Activated naive CD4-positive, alpha-beta T cell treated with anti-CD3 and anti-CD28 coated beads, Interleukin-2, amount 50 U/mL, for 24 hours (primary cell): ENCODE measurements around the gene DMTF1.
"Not testable (repeated sequence)": the region's sequence is repeated elsewhere in the genome, so short reads cannot be mapped to it uniquely, and the experiment has no call there.

Experiments
- H3K27ac Mint-ChIP-seq: one replicate; pipeline ENCODE4 v1.8.0; 2021; ENCODE audit warnings: mild to moderate bottlenecking, mixed read lengths
- H3K27me3 Mint-ChIP-seq: one replicate; pipeline ENCODE4 v1.8.0; 2021; ENCODE audit warnings: mixed read lengths
- H3K36me3 Mint-ChIP-seq: one replicate; pipeline ENCODE4 v1.8.0; 2021; ENCODE audit warnings: mixed read lengths
- H3K4me1 Mint-ChIP-seq: one replicate; pipeline ENCODE4 v1.8.0; 2021; ENCODE audit warnings: mixed read lengths
- H3K4me3 Mint-ChIP-seq: one replicate; pipeline ENCODE4 v1.8.0; 2021; ENCODE audit warnings: mild to moderate bottlenecking, mixed read lengths
- H3K9me3 Mint-ChIP-seq: one replicate; pipeline ENCODE4 v1.8.0; 2021; ENCODE audit warnings: mixed read lengths

DMTF1 gene

GRCh38 chr7:87152112-87152896 is at the start of gene DMTF1:
DMTF1 (plus strand) TSS chr7:87152453; CDS start chr7:87164942, 12,489 bp downstream.
- peaks cover 41% of the 10 kb centered on the region for H3K4me1 Mint-ChIP-seq
- H3K27ac Mint-ChIP-seq = peak within 1 kb of the TSS; percentile 99
- no peaks in the 10 kb centered on the region for H3K27me3 Mint-ChIP-seq
- H3K36me3 Mint-ChIP-seq = peaks cover 3% of the 10 kb centered on the region
- H3K4me3 Mint-ChIP-seq = peak within 1 kb of the TSS; percentile 96
- no peaks in the 10 kb centered on the region for H3K9me3 Mint-ChIP-seq

DNA sequence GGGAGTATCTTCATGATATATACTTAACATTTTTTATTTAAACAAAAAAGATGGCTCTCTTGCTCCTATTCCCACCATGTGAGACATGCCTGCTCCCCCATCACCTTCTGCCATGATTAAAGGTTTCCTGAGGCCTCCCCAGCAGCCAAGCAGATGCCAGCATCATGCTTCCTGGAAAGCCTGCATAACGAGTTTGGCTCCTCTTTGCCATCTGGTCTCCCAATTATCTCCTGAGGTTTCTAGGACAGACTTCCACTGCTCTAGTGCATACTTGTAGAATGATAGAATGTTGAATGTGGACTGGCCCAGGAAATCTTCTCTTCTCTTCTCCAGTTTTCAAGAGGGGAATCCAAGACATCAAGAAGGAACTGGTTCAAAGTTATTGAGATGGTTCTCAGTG is 46.9 kb upstream of the DMTF1 start:
- H3K4me1 Mint-ChIP-seq = no peaks in the 10 kb centered on the region
- H3K9me3 Mint-ChIP-seq = no peaks in the 10 kb centered on the region
- peaks cover 9% of the 10 kb centered on the region for H3K27me3 Mint-ChIP-seq
- peaks cover 2% of the 10 kb centered on the region for H3K36me3 Mint-ChIP-seq
- H3K27ac Mint-ChIP-seq = no peak overlapping the region
- no peak overlapping the region for H3K4me3 Mint-ChIP-seq

- Mint-ChIP-seq H3K27ac (no peak overlapping the region), H3K9me3 (no peaks in the 10 kb centered on the region), H3K27me3 (peaks cover 9% of the 10 kb centered on the region), H3K4me1 (no peaks in the 10 kb centered on the region), H3K4me3 (no peak overlapping the region), H3K36me3 (peaks cover 2% of the 10 kb centered on the region)
Observed at GRCh38 chr7:87106974-87107612, 45.2 kb upstream of the DMTF1 start.

DNA sequence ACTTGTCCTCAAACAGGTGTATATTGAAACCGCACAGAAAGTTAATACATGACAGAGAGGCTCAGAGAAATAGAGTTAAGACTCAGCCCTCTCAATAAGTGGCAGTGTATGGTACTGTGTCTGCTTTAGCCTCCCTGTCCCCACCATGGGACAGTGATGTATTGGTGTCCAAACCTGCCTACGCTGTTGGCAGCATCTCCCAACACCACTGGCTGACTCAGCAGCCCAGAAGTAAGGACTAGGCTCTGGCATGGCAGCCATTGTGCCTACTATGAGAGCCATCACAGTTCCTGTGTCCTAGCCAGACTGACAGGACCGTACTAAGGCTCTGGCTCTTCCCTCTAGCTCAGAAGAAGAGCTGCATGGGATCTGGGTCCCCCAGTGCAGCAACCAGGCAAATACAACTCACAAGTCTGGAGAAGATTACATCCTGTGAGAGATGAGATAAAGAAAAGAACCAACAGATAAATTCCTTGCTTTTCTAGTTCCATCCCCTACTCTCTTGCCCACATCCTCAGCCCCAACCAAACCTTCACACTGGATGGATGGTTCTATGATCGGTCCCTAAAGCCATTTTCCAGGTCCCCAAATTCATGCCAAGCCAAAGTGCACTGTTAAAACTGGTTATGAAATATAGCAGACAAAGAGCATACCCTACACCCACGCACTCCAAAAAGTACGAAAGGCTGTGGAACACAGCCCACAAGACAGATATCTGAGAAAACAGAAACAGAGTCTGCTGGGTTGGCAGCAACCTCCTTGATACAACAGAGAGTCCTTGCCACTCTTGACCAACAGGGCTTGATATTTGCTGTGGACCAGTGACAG is 44.1 kb upstream of the DMTF1 start:
- H3K36me3 Mint-ChIP-seq = peaks cover 2% of the 10 kb centered on the region
- no peak overlapping the region for H3K4me3 Mint-ChIP-seq
- H3K27ac Mint-ChIP-seq = no peak overlapping the region
- H3K4me1 Mint-ChIP-seq = no peaks in the 10 kb centered on the region
- H3K27me3 Mint-ChIP-seq = peaks cover 9% of the 10 kb centered on the region
- H3K9me3 Mint-ChIP-seq = no peaks in the 10 kb centered on the region

DNA sequence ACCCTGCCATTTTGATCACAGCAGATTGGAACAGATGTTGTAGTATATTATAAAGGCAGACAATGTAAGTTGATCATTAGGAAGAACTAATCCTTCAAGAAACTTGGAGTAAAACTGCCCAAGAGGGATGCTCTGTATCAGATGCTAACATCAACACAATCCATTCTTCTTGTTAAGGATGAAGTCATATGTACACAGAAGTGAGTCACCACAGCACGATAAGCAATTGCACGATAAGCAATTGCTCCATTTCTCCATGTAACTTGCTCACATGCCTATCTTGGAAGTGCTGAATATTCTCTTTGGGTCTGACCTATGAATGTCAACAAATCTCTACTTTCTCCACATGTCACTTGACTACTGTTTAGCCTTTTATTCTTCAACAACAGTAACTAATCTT is 41.5 kb upstream of the DMTF1 start:
- Mint-ChIP-seq H3K4me1 (no peaks in the 10 kb centered on the region), H3K27ac (no peak overlapping the region), H3K4me3 (no peak overlapping the region), H3K27me3 (peaks cover 7% of the 10 kb centered on the region), H3K36me3 (no peaks in the 10 kb centered on the region), H3K9me3 (no peaks in the 10 kb centered on the region)

GRCh38 chr7:87111877-87112276 is 40.4 kb upstream of the DMTF1 start:
- Mint-ChIP-seq H3K27me3 (peaks cover 7% of the 10 kb centered on the region), H3K4me1 (no peaks in the 10 kb centered on the region), H3K36me3 (no peaks in the 10 kb centered on the region)

GRCh38 chr7:87113077-87113476 is 39.2 kb upstream of the DMTF1 start:
- H3K27me3 Mint-ChIP-seq = peaks cover 3% of the 10 kb centered on the region
- H3K9me3 Mint-ChIP-seq = no peaks in the 10 kb centered on the region
- no peak overlapping the region for H3K4me3 Mint-ChIP-seq
- H3K36me3 Mint-ChIP-seq = no peaks in the 10 kb centered on the region
- H3K4me1 Mint-ChIP-seq = no peaks in the 10 kb centered on the region
- no peak overlapping the region for H3K27ac Mint-ChIP-seq

More at GRCh38 chr7:87111877-87112276, 40.4 kb upstream of the DMTF1 start:
- Mint-ChIP-seq H3K27ac (no peak overlapping the region), H3K9me3 (no peaks in the 10 kb centered on the region), H3K4me3 (no peak overlapping the region)

DNA sequence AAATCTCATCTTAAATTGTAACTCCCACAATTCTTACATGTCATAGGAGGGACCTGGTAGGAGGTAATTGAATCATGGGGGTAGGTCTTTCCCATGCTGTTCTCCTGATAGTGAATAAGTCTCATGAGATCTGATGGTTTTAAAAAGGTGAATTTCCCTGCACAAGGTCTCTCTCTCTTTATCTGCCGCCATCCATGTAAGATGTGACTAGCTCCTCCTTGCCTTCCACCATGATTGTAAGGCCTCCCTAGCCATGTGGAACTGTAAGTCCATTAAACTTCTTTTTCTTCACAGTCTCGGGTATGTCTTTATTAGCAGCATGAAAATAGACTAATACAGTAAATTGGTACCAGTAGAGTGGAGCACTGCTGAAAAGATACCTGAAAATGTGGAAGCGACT is 38.3 kb upstream of the DMTF1 start:
- not testable (repeated sequence) for H3K4me1 Mint-ChIP-seq, H3K4me3 Mint-ChIP-seq, H3K9me3 Mint-ChIP-seq, H3K27me3 Mint-ChIP-seq, H3K27ac Mint-ChIP-seq, H3K36me3 Mint-ChIP-seq

DNA sequence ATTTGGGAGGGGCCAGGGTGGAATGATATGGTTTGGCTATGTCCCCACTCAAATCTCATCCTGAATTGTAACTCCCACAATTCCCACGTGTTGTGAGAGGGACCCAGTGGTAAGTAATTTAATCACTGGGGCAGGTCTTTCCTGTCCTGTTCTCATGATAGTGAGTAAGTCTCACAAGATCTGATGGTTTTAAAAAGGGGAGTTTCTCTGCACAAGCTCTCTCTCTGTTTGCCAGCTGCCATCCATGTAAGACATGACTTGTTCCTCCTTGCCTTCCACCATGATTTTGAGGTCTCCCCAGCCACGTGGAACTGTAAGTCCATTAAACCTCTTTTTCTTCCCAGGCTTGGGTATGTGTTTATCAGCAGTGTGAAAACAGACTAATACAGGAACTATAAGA is 36.5 kb upstream of the DMTF1 start:
- not testable (repeated sequence) for H3K27ac Mint-ChIP-seq, H3K9me3 Mint-ChIP-seq, H3K4me3 Mint-ChIP-seq, H3K36me3 Mint-ChIP-seq, H3K27me3 Mint-ChIP-seq, H3K4me1 Mint-ChIP-seq

DNA sequence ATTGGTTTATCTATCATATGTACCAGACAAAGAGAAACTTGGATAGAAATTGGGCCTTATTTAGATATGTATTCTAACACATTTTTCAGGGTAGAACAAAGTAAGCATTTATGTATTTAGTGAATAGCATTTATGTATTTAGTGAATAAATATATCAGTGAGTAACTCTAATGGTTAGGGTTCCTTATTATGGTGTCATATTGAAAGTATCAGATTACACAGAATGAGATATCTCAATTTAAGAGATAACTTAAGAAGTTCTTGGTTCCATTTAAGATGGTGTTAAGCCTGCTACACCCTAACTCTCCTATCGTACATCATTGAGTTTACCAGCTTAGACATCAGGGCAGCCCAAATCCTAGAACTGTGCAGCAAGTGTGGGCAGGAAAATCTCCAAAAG is 35.9 kb upstream of the DMTF1 start:
- Mint-ChIP-seq H3K4me1 (no peaks in the 10 kb centered on the region), H3K4me3 (no peak overlapping the region), H3K9me3 (no peaks in the 10 kb centered on the region), H3K27me3 (no peaks in the 10 kb centered on the region), H3K27ac (no peak overlapping the region), H3K36me3 (no peaks in the 10 kb centered on the region)

GRCh38 chr7:87119581-87119980 is 32.7 kb upstream of the DMTF1 start:
- Mint-ChIP-seq H3K36me3 (no peaks in the 10 kb centered on the region), H3K9me3 (no peaks in the 10 kb centered on the region), H3K27me3 (no peaks in the 10 kb centered on the region), H3K4me1 (no peaks in the 10 kb centered on the region), H3K4me3 (no peak overlapping the region), H3K27ac (no peak overlapping the region)

DNA sequence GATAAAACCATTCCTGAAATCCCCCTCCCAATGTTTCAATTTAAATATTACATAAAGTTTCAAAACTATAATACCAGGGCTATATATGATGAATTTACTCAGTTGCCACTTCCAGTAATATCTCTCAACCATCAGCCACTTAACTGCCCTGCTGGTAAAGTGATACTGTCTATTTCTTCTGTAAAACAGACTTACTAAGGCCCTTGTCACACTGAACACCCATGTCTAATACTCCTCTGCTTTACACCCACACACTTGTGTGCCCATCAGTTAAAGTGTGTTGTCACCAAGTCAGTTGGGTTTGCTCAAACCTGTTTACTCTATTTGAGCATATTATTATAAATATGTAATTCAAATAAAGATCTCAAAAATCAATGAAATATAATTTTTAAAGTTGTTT is 29.1 kb upstream of the DMTF1 start:
- H3K4me3 Mint-ChIP-seq = no peak overlapping the region
- H3K27me3 Mint-ChIP-seq = no peaks in the 10 kb centered on the region
- H3K27ac Mint-ChIP-seq = no peak overlapping the region
- H3K36me3 Mint-ChIP-seq = no peaks in the 10 kb centered on the region
- H3K4me1 Mint-ChIP-seq = no peaks in the 10 kb centered on the region
- no peaks in the 10 kb centered on the region for H3K9me3 Mint-ChIP-seq

DNA sequence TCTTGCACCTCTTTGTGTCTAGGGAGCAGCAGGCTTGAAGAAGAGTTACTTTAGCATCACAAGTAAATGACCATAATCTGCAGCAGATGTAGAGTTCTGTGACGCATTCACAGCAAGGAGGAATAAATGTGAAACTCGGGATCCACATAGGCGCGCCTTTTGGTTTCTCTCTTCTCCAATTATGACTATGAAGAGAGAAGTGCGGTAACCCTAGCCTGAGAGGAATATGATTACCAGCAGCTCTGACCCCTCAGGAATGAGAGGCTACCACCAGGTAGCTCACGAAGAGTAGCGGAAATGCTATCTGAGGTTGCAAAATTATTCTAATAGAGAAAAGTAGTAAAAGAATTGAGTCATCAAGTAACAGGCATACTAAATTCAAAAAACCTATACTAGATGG is 25.2 kb upstream of the DMTF1 start:
- H3K4me3 Mint-ChIP-seq = no peak overlapping the region
- no peak overlapping the region for H3K27ac Mint-ChIP-seq
- H3K9me3 Mint-ChIP-seq = no peaks in the 10 kb centered on the region
- H3K36me3 Mint-ChIP-seq = no peaks in the 10 kb centered on the region
- H3K4me1 Mint-ChIP-seq = no peaks in the 10 kb centered on the region
- H3K27me3 Mint-ChIP-seq = no peaks in the 10 kb centered on the region

DNA sequence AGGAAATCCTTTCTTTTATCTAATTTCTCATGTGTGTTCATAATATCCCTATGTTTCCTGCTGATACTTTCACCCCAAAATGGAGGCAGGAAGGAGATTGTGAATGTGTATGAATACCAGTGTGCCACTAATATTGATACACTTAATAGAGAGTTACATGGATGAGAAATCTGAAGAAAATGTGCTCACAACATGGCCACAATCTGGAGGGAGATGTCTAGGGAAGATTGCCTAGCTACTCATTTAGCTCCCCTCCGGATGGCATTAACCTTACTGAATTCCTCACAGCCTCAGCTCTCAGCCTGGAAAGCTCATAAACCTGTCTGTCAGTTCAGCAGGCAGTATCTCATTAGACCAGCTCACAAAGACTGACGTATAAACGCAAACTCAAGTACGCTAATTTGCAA is 23.4 kb upstream of the DMTF1 start:
- no peaks in the 10 kb centered on the region for H3K36me3 Mint-ChIP-seq
- H3K9me3 Mint-ChIP-seq = no peaks in the 10 kb centered on the region
- H3K4me3 Mint-ChIP-seq = no peak overlapping the region
- no peaks in the 10 kb centered on the region for H3K4me1 Mint-ChIP-seq
- no peak overlapping the region for H3K27ac Mint-ChIP-seq
- peaks cover 1% of the 10 kb centered on the region for H3K27me3 Mint-ChIP-seq

DNA sequence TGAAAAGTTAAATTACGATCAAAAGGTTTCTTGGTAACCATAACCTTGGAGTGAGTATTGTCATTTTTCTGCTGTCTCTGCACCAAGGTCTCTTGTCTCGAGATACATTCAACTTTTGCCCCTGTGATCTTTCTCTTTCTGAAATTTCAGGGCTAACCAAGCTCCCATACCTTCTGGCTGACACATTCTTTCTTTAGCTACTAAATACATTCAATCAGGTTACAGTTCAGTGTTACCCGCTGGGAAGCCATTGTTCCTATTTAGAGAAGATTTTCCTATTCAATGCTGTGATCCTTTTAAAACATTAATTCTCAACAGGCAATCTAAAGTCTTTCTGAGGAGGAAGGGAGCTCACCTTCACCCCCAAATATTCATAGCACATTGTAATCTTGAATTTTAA is 22.9 kb upstream of the DMTF1 start:
- Mint-ChIP-seq H3K4me1 (no peaks in the 10 kb centered on the region), H3K27ac (no peak overlapping the region)

DNA sequence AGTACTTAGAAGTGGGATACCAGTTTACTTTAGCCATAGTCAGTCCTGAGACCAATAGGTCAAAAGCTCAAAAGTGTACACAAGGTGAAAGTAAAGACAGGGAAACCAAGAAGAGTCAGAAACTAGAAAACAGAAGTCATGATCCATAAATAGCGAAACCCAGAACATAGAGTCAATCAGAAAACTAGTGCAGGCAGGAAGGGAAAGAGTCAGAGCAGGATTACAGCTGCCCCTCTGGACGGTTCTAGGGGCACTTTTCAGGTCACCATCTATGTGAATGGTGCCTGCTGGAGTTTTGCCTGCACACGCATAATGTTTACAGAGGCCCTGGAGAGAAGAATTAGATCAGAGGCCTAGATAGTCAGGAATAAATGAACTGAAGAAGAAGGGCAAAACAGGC is 22.4 kb upstream of the DMTF1 start:
- H3K27ac Mint-ChIP-seq = no peak overlapping the region
- H3K27me3 Mint-ChIP-seq = peaks cover 1% of the 10 kb centered on the region
- H3K4me3 Mint-ChIP-seq = no peak overlapping the region
- H3K9me3 Mint-ChIP-seq = no peaks in the 10 kb centered on the region
- H3K36me3 Mint-ChIP-seq = no peaks in the 10 kb centered on the region
- H3K4me1 Mint-ChIP-seq = no peaks in the 10 kb centered on the region

More for the DNA sequence above, 22.9 kb upstream of the DMTF1 start:
- peaks cover 1% of the 10 kb centered on the region for H3K27me3 Mint-ChIP-seq
- H3K36me3 Mint-ChIP-seq = no peaks in the 10 kb centered on the region
- no peak overlapping the region for H3K4me3 Mint-ChIP-seq
- no peaks in the 10 kb centered on the region for H3K9me3 Mint-ChIP-seq
